ENCODE data around the gene ASTN2.
A peak's percentile ranks its signal among the peaks of the same experiment; 100 is the strongest.

Gene ASTN2

DNA sequence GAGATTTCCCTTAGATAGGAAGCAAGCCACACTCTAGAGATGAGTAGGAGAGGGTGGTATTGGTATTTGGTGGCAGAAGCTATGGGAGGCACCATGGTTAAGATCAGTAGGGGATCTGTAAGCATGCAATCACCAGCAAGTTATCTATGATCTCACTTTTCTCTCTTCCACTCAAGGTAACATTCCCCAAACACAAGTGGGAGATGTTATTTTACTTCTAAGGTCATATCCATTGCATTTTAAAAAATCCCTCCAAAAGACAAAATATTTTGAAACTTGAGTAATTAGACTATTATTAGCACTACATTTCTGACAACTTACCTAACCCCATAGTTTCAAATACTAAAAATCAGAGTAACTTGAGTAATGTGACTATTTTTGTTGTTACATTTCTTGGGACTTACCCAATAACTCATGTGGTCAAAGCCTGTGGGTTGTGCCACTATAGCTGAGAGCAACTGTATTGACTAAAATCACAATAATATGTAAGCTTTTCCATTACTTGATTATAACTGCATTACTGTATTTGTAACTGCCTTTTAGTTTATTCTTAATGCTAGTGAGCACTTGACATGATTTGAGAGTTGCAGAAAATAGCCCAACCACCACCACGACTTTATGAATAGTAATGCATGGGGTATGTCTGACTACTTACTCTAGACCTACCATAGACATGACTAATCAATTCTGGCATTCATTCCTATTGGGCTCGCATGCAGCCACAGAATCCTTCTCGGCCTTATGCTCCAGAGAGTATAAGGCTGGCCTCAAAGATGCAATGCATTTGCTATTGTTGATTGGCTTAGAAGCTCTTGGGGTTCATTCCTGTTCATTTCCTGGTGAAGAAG is 463.0 kb downstream of the ASTN2 start:
- DNase-seq (ENCODE audit: extremely low spot score, insufficient read length, low read depth): no peak
- FAIRE-seq: peak; percentile 77

DNA sequence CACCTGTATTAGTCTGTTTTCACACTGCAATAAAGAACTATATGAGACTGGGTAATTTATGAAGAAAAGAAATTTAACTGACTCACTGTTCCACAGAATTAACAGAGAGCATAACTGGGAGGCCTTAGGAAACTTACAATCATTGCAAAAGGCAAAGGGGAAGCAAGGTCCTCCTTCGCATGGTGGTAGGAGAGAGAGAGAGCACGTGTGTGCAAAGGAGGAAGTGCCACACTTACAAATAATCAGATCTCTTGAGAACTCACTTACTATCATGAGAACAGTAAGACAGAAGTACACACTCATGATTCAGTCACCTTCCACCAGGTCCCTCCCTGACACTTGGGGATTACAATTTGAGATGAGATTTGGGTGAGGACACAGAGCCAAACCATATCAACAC is 469.0 kb downstream of the ASTN2 start:
- peak; percentile 38 for FAIRE-seq
- no peak for DNase-seq (ENCODE audit: extremely low spot score, insufficient read length, low read depth)

DNA sequence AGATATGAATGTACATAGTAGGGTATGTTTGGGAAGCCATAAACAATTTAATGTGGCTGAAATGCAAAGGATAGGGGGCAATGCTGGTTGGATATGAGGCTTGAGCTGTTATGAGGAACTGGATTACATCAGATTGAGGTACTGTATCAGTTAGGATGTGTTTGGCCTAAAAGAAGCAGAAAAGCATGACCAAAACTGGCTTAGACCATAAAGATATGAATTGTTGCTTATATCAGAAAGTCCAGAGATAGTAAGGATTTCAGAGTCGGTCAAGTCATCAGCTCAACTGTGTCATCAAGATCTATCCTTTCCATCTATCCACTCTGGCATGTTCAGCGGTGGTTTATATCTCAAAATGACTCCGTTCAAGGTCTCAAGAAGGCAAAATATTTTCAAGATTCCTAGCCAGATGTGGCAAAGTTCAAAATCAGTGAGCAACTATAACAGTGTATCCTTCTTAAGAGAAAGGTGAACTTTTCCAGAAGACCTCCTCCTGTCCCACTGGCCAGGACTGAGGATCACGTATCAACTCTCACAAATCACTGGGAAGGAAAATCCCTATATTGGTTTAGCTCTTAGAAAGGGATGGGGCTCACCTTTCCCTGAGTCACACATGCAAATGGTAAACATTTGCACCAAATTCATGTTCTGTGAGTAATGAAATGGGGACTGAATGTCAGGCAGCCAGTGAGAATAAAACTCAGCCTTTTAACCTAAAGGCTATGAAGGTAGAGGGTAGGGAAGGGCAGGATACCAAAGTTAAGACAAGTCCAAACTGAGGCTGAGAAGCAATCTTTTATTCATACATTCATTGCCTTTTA is 469.9 kb downstream of the ASTN2 start:
- no peak for FAIRE-seq
- no peak for DNase-seq (ENCODE audit: extremely low spot score, insufficient read length, low read depth)

DNA sequence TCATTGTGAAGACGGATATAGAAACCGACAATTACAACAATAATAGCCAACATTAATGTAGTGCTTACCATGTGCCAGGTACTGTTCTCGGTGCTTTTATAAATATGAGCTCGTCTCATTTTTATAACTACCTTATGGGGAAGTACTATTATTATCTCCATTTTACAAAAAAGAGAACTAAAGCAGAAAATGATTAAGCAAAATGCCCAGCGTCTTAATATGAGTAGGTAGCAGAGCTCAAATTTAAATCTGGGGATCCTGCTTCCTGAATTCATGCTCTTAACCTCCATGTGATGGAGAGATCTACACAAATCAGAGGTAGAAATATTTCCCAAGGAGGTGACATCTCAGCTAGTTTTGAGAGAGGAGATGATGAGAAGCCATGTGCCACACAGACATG is 470.9 kb downstream of the ASTN2 start:
- FAIRE-seq (no peak), DNase-seq (ENCODE audit: extremely low spot score, insufficient read length, low read depth) (no peak)

DNA sequence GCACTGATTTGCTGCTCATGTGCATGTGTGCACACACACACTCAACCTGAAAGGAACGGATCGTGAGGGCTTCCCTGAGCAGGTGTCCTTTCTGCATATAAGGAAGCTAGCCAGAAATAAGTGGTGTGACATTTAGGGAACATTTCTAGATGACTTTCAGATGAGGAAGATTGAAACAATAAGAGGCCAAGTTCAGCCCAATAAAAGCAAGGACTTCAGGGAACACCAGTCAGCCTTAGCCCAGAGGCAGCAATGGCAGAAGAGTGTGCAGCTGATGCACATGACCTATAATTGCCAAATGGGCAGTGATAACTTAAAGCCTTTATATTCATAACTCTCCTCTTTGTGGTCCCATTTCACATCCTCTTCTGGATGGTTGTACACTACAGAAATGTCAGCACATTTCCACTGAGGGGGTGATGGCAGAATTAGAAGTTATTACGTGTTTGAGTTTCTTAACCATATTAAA is 472.2 kb downstream of the ASTN2 start:
- FAIRE-seq (peak; percentile 9), DNase-seq (ENCODE audit: extremely low spot score, insufficient read length, low read depth) (no peak)

DNA sequence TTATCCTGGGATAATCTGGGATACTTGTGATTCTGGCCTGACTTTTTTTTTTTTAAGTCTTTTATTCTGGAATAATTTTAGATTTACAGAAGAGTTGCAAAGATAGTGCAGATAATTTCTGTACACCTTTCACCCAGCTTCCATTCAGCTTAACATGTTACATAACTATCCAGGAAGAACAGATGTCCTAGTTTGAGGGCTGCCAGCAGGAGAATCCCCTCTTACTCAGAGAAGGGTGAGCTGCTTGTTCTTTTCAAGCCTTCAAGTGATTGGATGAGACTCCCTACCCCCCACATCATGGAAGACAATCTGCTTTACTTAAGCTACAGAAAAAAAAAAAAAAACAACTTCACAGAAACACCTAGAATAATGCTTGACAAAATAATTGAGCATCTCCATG is 473.6 kb downstream of the ASTN2 start:
- DNase-seq (ENCODE audit: extremely low spot score, insufficient read length, low read depth): no peak
- FAIRE-seq: no peak

DNA sequence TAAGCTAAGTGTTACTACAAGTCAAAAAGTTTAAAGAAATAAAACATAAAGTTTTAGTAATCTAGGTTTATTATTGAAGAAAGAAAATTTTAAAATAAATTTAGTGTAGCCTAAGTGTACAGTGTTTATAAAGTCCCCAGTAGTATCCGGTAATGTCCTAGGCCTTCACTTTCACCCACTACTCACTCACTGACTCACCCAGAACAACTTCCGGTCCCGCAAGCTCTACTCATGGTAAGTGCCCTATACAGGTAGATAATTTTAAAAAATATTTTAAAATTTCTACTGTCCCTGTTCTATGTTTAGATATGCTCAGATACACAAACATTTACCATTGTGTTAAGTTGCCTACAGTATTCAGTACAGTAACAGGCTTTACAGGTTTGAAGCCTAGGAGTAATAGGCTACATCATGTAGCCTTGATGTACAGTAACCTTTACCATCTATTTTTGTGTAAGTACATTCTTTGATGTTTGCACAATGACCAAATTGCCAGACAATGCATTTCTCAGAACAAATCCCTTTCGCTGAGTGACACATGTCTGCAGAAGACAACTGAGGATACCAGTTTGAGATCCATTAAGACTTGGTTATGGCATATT is 474.1 kb downstream of the ASTN2 start:
- DNase-seq (ENCODE audit: extremely low spot score, insufficient read length, low read depth) (no peak), FAIRE-seq (no peak)

DNA sequence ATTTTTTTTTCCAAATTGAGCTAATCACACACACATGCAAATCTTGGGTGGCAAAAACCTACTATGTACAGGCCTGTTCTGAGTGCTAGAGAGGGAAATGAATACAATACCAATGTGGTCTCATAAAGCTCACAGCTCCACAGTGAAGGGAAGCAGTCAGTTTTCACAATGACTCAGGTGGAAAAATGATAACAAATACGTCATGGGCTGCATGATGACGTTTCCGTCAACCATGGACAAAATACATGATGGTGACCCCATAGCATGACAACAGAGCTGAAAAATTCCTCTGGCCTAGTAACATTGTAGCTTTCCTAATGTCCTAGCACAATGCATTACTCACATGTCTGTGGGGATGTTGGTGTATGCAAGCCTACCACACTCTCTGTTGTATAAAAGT is 475.2 kb downstream of the ASTN2 start:
- DNase-seq (ENCODE audit: extremely low spot score, insufficient read length, low read depth) (no peak), FAIRE-seq (no peak)

DNA sequence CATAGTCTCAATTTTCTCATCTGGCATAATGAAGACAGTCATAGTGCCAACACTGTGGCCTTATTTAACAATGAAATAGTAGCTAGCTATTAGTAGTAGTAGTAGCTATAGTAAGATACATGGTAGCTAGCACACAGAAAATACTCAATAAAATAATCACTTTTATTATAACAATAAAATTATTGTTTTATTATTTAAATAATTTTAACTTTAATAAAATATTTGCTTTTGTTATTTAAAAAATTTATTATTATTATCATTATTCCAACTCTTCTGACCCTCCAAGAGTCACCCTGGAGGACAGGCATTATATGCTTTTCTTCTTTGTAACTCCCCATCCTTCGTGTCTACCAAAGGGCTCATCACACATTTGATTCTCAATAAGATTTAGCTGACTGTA is 475.7 kb downstream of the ASTN2 start:
- FAIRE-seq (no peak), DNase-seq (ENCODE audit: extremely low spot score, insufficient read length, low read depth) (no peak)

DNA sequence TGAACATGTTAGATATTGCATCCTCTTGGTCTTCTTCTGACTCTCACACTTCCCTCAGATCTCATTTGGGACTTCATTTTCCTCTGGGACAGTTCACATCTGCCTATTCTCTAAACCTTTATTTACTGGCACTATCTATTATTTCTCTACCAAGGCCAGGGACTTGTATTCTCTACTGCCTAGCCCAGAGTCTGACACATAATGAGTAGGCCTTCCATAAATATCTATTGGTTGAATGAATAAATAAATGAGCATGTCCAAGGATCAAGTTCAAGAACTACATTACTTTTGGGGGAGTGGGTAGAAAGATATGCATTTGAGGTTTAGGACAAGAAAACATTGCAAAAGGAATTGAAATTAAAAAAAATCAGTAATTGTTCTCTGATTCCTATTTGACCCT is 477.5 kb downstream of the ASTN2 start:
- FAIRE-seq: no peak
- no peak for DNase-seq (ENCODE audit: extremely low spot score, insufficient read length, low read depth)

DNA sequence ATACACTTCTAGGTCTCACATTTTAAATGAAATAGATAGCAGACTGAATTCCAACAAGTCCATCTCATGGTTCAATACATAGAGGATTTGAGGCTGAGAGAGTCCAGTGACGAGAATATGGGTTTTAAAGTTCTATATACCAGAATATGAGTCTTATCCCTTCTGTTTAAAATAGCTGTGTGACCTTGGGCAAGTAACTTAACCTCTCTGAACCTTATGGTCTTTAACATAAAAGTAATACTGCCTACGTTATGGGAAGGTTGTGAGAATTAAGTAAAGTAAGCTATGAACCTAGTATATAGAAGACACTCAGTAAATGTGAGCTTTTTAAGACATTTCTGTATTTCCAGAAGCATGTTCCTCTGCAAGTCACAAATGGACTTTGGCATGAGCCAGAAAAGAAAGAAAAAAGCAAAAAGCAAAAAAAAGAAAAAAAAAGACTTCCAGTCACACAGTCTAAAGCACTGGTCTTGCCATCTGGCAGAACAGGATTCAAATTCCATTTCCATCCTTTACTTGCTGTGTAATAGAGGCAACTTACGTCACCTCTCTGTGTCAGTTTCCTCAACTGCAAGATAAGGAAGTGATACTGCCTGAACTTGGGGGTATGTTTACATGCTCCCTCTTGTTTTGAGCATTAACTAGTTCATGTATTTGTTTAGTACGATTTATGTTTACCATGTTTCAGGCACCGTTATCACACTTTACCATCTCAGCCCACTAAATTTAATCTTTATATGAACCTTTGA is 479.5 kb downstream of the ASTN2 start:
- DNase-seq (ENCODE audit: extremely low spot score, insufficient read length, low read depth) (no peak), FAIRE-seq (peak; percentile 70)

DNA sequence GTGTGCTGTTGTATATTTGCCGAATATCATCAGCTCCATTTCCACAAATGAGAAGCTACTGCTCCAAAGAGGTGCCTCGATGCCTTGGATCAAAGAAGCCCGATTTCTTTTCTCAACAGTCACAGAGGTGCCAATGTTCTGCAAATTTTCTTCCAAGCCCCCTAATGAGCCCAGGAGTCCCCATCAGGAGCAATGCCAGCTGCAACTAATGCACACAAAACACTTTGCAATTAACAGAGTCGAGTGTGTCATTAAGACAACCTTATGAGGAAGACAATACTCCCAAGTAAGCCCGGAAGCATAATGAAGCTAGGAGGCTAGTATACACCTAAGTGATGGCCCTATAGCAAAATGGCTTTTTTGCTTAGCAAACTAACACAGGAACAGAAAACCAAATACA is 480.7 kb downstream of the ASTN2 start:
- DNase-seq (ENCODE audit: extremely low spot score, insufficient read length, low read depth) (no peak), FAIRE-seq (no peak)

DNA sequence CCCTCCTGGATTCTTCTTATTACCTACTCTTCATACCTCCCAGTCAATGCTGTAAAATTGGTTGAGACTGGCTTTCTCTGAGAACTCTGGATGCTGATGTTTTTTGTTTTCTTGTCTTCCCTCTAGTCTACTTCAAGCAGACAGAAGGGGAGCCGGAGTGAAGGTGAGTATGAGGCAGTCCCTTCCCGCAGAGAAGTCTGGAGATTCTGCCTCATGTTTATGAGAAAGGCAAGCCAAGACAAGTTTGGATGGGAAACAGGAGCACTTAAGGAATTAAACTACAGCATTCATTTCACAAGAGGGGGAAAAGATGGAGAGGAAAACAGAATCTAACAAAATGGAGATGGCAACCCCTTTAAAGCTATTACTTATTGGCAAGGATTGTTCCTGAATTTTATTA is 481.6 kb downstream of the ASTN2 start:
- FAIRE-seq (no peak), DNase-seq (ENCODE audit: extremely low spot score, insufficient read length, low read depth) (no peak)

DNA sequence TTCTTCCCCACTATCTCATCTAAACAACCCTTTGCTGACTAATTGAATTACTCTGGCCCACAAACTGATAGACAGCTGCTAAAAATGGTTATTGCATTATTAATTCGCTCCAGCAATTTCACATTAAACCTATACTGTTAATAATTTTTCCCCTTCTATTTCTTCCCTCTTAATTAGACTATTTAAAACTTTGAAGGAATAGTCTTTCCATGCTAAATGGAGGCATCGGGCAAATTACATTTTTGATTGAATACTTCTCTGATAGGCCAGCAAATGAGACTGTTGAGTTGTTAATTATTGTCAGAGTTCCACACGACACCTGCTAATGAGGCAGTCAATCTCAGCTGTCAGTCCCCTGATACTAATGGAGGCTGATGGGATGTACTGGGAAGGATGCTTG is 485.2 kb downstream of the ASTN2 start:
- DNase-seq (ENCODE audit: extremely low spot score, insufficient read length, low read depth) (no peak), FAIRE-seq (no peak)

DNA sequence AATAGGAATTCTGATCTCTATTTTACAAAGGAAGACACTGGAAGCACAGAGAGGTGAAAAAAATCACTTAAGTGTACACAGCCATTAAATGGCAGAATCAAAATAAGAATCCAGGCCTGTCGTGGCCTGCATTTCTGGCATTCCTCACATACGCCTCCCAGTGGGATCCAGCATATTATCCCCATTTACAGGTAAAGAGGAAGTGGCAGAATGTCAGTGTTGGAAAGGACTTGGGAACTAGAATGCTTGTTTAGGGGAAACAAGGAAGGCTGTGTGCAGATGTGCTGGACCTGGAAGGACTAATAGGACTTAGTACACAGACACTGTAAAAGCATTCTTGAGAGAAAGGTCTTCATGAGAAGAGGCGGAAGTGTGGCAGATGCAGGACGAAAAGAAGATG is 486.0 kb downstream of the ASTN2 start:
- DNase-seq (ENCODE audit: extremely low spot score, insufficient read length, low read depth): no peak
- no peak for FAIRE-seq

DNA sequence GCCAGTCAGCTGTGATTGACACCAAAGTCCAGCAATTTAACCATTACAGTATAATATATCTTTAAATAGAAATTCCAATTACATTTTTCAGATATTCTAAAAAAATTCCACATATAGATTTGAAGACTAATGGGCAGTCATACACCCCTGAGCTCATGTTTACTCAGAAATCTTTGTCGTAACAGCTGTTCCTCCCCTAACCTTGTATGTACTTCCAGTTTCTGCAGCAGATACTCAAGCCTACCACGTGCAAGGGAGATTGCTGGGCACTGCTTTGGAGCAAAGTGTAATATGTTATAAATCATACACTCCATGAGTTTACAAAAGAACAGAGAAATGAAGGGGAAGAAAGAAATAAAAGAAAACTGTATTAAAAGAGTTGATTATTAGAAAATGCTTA is 486.6 kb downstream of the ASTN2 start:
- DNase-seq (ENCODE audit: extremely low spot score, insufficient read length, low read depth) (no peak), FAIRE-seq (no peak)

DNA sequence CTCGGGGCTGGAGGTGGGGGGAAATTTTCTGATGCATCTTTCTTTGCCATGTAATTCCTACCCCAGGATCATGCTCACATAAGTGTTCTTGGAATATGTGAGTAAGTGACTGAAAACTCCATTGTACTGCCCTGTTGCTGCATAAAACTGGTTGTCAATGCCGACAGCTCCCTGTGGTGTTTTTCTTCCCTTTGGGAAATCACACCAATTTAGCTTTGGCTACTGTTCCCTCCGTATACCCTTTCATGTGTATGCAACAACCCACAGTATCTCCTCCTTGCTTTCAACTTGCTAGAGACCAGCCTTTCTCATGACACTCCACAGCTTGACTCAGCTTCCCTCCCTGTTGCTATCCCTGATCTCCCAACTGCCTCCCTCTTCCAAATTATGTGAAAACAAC is 487.1 kb downstream of the ASTN2 start:
- DNase-seq (ENCODE audit: extremely low spot score, insufficient read length, low read depth) (no peak), FAIRE-seq (no peak)

DNA sequence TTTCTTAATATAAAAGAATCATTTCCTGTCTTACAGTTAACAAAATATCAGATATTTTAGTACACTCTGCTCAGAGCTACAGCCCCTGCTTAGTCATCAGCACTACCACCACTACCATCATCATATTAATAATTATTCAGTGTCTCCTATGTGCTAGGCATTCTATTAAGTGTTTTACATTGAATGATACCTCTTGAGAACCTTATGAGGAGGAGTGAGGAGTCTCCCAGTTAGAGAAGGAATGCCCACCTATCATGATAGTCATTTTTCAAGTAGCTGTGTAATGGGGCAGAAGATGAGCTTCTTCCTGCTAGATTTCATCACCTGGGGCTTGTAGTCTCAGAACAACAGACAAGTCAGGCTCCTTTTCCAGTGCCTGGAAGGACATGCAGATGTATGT is 489.7 kb downstream of the ASTN2 start:
- FAIRE-seq (no peak), DNase-seq (ENCODE audit: extremely low spot score, insufficient read length, low read depth) (no peak)

DNA sequence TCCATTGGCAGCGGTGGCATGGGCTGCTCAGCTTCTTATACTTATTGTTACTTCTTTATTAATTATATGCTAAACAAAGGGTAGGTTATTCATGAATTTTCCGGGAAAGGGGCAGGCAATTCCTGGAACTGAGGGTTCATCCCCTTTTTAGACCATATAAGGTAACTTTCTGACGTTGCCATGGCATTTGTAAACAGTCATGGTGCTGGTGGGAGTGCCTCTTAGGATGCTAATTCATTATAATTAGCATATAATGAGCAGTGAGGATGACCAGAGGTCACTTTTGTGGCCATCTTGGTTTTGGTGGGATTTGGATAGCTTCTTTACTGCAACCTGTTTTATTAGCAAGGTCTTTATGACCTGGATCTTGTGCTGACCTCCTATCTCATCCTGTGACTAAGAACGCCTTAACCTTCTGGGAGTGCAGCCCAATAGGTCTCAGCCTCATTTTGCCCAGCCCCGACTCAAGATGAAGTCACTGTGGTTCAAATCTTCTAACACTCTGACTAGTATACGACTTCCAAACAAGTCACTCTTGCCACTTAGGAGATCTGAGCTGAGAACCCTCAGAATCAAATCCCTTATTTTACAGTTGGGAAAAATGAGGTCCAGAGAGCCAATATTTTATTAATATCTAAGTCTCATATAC is 490.3 kb downstream of the ASTN2 start:
- DNase-seq (ENCODE audit: extremely low spot score, insufficient read length, low read depth) (no peak), FAIRE-seq (no peak)

Measured in GM18507 (cell line).